Fibroblast of skin of left biceps (primary cell): ENCODE data around the gene AZIN2.
"Not testable (repeated sequence)": the region's sequence is repeated elsewhere in the genome, so short reads cannot be mapped to it uniquely, and the experiment has no call there.

Experiments
- DNase-seq, 2 experiments: peaks; one replicate each; pipeline ENCODE4 v3.0.0-alpha.2; 2013; ENCODE audit warnings: low read depth in 2 of 2

Gene AZIN2

GRCh38 chr1:33127001-33127823, 46.3 kb downstream of the AZIN2 start:
- DNase-seq = peak; percentile 98

GRCh38 chr1:33128781-33129180, 47.8 kb downstream of the AZIN2 start:
- no peak for DNase-seq

- no peak for DNase-seq
Measured at GRCh38 chr1:33130297-33130696, 49.3 kb downstream of the AZIN2 start.

GRCh38 chr1:33131191-33131590, 50.2 kb downstream of the AZIN2 start:
- no peak for DNase-seq

GRCh38 chr1:33132549-33132948, 51.6 kb downstream of the AZIN2 start:
- no peak for DNase-seq

DNA sequence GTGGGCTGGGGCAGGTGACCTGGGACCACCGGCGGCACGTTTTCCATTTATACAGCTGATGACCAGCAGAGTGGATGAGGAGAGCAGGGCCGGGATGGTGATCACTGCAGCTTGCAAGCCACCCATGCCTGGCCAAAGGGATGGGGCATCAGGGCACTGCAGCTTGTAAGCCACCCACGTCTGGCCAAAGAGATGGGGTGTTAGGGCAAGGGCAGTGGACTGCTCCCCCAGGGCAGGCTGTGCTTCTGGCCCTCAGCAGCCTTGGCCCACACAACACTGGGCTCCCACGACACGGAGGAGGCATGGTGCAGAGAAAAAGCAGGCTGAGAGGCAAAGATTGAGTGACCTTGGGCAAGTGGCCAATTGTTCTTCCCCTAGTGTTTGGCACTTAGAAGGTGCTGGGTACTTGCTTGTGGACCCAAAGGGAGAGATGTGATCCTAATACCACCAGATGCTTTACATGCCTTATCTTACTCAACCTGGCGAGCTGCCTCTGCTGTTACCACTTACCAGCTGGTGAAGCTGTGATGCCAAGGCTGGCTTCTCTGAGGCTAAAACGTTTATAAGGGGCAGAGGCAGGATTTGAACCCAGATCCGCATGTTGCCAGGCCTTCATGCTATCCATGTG, 52.6 kb downstream of the AZIN2 start:
- no peak for DNase-seq

DNA sequence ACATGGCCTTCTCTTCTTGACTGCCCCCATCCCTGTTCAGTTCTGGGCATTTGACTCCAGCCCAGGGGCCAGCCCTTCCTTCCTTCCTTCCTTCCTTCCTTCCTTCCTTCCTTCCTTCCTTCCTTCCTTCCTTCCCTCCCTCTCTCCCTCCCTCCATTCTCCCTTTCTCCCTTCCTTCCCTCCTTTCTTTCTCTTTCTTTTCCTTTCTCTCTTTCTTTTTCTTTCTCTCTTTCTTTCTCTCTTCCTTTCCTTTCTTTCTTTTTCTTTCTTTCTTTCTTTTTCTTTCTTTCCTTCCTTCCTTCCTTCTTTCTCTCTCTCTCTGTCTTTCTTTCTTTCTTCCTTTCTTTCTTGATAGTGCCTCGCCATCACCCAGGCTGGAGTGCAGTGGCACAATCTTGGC, 55.1 kb downstream of the AZIN2 start:
- DNase-seq = not testable (repeated sequence)

GRCh38 chr1:33137800-33138199, 56.8 kb downstream of the AZIN2 start:
- no peak for DNase-seq

GRCh38 chr1:33140153-33141149, 59.5 kb downstream of the AZIN2 start:
- DNase-seq = no peak

DNA sequence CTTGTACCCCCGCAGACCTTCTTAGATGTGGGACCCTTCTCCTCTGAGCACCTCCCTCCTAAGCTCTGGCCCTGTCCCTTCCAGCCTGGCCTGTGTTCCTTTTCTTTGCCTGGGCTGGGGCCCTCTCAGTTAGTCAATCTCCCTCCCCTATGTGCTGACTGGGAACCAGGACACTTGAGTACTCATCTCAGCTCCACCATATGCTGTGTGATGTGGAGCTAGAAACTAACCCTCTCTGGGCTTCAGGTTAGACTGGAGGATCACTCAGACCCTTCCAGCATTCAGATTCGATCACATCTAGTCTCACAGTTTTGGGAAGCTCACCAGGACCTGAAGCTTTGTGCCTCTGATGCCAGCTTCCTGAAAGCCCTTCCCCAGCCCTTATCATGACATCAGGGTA, 60.3 kb downstream of the AZIN2 start:
- DNase-seq = no peak

- DNase-seq = no peak
Measured at GRCh38 chr1:33141781-33142180, 60.8 kb downstream of the AZIN2 start.

- no peak for DNase-seq
Measured at GRCh38 chr1:33142483-33143064, 61.6 kb downstream of the AZIN2 start.

DNA sequence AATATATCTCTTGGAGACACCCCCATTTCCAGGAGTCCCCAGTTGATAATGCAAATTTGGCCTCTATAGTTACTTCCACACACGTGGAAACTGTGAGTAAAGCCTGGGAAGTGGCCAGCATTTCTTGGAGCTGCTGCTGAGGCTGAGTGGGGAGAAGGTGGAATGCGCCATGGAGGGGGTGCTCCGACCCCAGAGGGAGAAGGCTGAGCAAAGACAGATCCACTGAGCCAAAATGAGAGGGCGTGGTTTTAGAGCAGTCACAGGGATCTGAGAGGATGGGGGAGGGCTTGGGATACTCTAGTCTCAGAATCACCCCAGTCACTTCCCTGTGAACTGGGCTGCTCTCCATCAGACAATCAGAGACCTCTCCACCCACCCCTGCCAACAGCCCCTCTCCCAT, 62.2 kb downstream of the AZIN2 start:
- DNase-seq = peak in 1 of 2 experiments; percentile 35

DNA sequence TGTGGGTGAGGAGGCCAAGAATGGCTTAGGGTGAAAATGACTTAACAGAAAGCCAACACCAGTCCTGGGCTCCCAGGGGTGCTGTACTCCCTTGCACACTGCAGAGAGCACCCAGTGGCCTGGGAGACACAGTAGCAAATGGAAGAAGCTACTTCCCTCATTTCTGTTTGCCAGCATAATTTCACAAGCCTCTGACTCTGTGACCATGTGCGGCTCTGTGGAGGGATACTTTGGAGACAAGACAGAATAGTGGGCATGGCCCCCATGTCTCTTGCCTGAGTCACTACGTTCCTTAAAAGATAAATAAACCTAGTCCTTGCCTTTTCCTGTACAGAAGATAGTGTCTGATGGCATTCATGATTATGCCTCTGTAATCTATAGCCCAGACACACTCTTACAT, 62.7 kb downstream of the AZIN2 start:
- DNase-seq = no peak

- no peak for DNase-seq
Measured at GRCh38 chr1:33146003-33146402, 65.0 kb downstream of the AZIN2 start.

- DNase-seq = no peak
Measured at GRCh38 chr1:33147275-33147996, 66.5 kb downstream of the AZIN2 start.

GRCh38 chr1:33147997-33148314, 67.0 kb downstream of the AZIN2 start:
- no peak for DNase-seq

- no peak for DNase-seq
Measured at GRCh38 chr1:33148615-33149014, 67.7 kb downstream of the AZIN2 start.

- DNase-seq = no peak
Measured at GRCh38 chr1:33149453-33150190, 68.7 kb downstream of the AZIN2 start.

DNA sequence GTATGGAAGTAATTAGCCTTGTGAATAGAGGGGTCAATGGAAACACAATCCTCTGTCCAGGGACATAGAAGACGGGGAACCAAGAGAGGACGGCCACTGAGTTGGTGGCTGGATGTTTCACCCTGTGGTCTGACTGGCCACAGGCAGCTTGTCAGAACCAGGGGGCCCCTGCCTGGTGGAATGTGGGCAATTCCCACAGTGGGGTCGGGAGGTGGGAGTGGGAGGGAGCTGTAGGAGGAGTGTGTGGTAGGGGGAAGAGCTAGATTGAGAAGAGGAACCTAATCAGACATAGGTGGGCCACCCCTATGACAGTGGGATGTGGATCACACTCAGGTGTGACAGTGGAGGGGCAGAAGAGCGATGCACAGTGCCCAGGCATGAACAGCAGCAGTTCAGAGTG, 69.6 kb downstream of the AZIN2 start:
- no peak for DNase-seq

GRCh38 chr1:33151116-33151515, 70.2 kb downstream of the AZIN2 start:
- no peak for DNase-seq
